Left renal pelvis (tissue), 4 donors: ENCODE data around the gene PAQR7. TPM values are rescaled to one million over a fixed set of nuclear protein-coding genes. Genes with fewer than 3 reads are reported as not detected.

Experiments used
- DNase-seq, 4 donors: peaks; one replicate each; pipeline ENCODE4 v3.0.0-alpha.2; 2013; ENCODE audit warnings: low read depth in 4 of 4, low spot score in 3 of 4
- polyA plus RNA-seq, 4 donors: library from polyadenylated mRNA; unstranded; fragments of 120-200 nt; gene quantifications; one replicate each; pipeline ENCODE4 v1.2.1, GENCODE V29; 2013; ENCODE audit not compliant: insufficient read length in 4 of 4

Gene PAQR7
- polyA plus RNA-seq, 4 donors, result 13.4 to 36.2 (median 28.7) TPM

GRCh38 chr1:25875856-25876692 is 566 bp upstream of the PAQR7 start:
- no peak for DNase-seq

DNA sequence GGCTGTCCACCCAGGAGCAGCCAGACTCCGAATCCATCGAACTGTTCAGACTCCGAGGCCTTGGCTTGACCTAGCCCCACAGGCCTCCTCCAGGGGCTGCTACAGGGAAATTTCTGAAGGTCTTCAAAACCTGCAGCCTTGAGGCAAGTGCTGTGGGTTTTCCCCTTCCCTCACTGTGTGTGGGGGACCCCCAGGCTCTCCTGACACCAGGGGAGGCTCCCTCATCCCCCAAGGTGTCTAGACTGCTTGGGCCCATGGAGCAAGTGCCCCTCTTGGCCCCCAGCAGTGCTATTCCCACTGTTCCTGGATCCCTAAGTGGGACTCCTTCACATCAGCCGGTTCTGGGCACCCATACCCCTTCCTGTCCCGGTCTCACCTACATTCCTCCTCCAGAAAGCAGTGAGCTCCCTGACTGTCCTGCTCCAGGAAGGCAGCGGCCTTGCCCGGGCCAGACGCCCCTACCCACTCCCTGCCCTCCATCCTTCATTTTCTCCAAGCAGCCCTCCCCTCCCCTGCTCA is 814 bp downstream of the PAQR7 start:
- DNase-seq, result no peak

GRCh38 chr1:25874209-25874608 is 1.3 kb downstream of the PAQR7 start:
- no peak for DNase-seq

DNA sequence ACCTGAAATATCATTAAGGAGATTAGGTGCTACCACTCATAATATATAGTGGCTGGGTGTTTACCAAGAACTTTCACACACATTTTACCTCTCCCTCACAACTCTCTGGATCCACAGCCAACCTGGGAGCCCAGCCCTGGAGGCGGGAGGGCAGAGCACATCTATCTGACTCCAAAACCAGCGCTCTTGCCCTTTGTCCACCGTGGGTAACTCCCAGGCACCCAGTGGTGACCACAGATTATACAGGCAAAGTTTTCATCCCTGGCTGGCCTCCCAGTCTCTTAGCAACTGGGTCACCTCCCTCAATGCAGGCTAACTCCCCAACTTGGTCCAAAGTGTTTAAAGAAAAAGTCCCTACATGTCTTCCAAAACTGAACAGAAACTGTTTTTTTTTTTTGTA is 2.4 kb downstream of the PAQR7 start:
- no peak for DNase-seq

- DNase-seq, result no peak
These were observed 2.8 kb downstream of the PAQR7 start for GRCh38 chr1:25872713-25873112.

DNA sequence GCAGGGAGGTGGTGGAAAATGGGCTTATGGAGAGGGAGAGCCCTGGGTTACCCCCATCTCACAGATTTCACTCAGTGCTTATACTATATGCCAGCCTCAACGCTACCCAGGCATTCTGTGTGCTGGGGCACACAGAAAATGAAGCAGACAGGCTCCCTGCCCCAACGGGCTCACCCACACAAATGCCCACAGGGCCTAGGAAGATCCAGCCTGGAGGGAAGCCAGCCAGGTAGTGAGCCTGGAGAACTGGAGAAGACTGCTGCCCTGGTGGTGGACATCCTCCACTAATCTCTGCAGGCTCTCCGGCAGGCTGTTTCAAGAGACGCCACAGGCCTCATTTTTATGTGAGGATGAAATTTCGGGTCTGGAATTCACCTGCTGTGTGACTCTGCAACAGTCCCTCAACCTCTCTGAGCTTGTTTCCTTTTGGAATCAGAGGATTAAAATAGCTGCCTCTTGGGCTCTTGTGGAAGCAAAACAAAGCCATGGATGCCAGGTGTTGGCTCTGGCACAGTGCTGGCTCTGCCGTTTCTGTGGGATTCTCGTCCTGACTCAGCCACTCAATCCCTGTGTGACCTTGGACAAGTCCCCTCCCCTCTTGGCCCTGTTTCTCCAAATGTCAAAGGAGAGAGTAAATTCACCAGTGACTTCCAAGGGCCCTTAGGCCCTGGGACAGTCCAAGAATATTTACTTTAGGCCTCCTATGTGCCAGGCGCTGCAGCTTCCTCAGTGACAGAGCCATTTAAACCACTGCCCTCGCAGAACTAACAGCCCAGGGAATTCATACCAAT is 3.6 kb downstream of the PAQR7 start:
- DNase-seq, result no peak

DNA sequence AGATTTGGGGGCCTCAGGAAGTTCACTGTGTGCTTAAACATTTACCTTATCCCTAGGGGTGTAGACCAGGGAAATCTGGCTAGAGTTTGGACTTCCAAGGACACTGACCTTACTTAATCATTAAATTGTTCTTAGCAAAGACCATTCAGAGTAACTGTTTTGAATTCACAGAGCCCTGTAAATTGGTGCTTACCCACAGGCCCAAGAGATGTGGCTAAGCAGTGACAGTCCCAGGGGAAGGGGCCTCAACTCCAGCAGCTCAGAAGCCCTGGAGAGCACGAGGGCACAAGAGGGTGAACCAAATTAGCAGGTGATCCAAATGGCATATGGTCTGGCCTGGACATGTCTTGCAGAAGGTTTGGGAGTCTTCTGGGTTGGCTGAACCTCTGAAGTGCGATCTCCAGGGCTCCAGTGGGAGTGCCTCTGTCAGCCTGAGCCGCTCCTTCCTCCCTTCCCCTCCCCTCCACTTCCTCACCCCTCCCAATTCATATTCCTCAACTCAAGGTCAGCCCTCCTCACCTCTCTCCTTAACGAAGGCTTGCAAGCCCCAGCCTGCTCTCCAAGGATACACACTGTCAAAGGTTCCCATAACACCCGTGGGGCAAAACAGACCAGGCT is 4.3 kb downstream of the PAQR7 start:
- DNase-seq, result no peak

DNA sequence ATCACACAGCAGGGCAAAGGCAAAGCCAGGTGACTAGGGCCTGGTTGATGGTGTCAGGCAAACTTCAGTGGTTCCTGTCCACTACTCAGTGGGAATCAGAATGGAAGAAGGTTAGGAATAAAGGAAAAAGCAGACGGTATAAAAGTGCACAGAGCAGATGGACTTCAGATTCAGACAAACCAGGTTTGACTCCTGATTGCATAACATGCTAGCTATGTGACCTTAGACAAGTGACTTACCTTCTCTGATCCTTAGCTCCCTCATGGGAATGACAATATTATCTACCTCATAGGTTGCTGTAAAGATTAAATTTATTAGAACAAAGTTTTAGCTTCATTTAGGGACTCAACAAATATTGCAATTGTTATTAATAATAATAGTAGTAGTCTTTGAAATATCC is 4.9 kb downstream of the PAQR7 start:
- DNase-seq, result no peak

- no peak for DNase-seq
These were observed 5.5 kb downstream of the PAQR7 start for GRCh38 chr1:25869909-25870606.

DNA sequence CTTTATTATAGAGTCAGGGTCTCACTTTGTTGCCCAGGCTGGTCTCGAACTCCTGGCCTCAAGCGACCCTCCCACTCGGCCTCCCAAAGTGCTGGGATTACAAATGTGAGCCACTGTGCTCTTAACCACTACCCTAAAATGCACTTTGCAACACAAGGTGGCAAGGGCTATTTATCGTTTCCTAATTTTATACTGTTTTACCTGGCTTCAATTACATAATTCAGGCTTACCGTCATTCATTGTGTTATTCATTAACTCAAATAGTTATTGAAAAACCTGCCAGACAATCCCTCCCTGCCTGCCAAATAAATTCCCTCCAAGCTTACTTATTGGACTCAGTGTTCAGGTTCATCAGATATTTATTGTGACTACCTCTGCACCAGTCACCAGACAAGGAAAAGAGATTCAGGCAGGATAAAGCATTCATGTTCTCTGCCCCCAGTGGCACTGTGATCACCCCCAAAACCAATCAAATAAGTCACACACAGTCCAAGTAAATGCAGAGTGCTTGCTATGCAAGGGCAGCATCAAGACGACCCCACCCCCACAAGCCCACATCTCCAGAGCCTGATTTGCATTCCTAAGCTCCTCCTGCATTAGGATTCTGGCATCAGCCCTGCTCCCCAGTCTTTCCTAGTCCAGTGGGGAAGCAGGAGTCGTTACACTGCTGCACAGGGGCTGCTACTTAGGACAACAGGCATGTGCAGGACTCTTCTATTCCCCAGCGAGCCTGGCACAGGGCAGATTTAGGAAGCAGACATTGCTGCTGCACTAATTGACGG is 8.1 kb downstream of the PAQR7 start:
- peak in 2 of 4 donors; percentile 54 to 72 for DNase-seq

GRCh38 chr1:25866288-25866687 is 9.2 kb downstream of the PAQR7 start:
- no peak for DNase-seq

DNA sequence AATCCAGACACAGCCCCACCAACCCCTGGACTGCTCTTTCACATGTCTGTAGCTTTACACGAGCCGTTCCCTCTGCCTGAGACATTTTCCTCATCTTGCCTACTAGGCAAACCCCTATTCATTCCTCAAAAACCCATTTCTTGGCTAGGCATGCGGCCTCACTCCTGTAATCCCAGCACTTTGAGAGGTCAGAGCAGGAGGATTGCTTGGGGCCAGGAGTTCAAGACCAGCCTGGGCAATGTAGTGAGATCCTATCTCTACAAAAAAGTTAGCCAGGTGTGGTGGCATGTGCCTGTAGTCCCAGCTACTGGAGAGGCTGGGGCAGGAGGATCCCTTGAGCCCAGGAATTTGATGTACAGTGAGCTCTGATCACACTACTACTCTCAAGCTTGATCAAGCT is 11.1 kb downstream of the PAQR7 start:
- DNase-seq, result no peak

DNA sequence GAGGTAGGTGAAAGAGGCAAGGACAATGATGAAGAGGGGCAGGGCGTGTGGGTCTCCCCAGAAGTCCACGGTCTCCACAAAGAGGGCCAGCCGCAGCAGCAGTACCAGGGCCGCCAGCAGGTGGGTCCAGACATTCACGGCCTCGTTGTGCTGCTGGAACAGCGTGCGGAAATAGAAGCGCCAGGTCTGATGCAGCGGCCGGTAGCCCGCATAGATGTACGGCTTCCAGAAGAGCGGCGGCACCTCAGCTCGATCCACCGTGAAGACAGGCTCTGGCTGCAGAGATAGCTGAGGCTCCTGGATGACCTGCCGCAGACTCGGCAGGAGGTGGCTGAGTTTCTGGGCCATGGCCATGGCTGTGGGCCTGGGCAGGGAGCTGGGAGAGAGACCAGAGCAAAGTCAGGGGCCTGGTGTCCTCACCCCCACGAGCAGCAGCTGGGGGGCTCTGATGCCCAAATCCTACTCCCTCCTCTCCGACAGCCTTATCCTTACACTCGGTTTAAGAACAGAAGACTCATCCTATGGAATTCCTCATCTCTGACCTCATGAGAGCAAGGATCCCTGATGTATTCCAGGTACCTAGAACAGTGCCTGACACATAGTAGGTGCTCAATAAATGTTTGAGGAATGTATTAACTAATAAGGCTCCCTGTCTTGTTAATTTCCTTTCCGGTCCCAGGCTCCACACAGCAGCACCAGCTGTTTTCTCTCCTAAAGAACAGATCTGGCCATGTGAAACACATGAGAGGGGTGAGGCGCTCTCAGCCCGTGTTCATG is 11.8 kb downstream of the PAQR7 start:
- DNase-seq, result no peak

- DNase-seq, result no peak
These were observed 12.6 kb downstream of the PAQR7 start for GRCh38 chr1:25862785-25863485.

DNA sequence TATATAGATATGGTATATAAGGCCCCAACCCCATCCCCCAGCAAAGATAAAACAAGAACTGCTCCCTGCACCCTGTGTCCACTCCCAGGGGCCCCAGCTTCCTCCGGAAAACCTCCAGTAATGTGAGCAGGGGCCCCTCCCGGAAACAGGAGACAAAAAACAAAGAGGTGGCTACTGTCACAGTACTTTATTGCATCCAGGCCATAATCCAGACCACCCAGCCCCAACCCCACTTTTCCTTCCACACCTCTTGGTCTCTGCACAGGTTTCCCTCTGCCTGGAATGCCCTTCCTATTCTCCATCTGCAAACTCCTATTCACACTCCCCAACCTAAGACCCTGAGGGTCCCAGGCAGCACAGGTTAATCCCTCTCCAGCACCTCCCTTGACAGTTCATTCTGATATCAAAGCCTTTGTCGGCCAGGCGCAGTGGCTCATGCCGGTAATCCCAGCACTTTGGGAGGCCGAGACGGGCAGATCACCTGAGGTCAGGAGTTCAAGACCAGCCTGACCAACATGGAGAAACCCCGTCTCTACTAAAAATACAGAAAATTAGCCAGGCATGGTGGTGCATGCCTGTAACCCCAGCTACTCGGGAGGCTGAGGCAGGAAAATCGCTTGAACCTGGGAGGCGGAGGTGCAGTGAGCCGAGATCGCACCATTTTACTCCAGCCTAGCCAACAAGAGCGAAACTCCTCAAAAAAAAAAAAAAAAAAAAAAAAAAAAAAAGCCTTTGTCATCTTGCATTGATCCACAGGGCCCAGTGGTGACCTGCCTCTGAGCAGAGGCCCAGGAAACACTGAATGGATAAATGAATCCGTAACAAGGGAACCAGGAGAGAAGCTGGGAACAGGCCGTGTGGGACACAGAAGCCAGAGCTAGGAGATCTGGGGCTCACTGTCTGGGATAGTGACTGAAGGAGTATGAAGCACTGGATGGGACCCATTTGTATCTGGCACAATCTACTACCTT is 13.9 kb downstream of the PAQR7 start:
- no peak for DNase-seq

DNA sequence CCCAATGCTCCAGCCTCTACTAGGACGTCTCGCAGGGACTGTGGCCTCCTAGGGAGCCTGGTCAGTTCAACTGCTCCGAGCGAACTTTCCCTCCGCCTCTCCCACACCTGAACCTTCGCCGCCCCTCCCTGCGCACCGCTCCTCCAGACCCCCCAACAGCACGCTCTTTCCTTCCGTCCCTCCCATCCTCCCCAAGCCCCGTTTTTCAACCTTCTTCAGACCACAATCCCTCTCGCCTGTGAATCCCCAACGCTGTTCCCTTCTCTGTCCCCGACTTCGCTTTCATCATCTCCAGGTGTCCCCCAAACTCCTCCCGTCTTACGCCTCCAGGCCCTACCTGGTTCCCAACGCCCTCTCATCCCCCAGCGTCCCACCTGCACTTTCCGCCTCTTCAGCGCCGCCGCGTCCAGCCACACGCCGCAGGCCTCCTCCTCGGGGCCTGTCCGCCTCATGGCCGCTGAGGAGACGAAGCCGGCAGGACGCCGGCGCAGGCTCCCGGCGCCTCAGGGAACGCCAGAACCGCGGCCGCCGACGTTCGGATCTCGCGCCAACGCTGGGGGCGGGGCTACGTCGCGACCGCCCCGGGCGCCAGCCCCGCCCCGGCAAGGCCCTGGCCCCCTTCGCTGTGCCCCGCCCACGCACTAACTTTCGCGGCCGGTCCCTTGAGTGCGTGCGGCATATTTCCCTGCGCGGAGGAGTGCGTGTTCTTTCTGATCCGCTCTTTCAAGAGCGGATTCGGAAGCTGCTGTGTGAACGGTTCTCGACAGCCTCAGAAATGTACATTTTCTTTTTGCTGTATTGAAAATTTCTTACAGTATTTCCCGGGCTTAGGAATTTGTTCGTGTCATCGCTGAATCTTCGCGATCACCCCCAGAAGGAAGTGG is 16.4 kb downstream of the PAQR7 start, which contains the start of gene AUNIP:
Gene AUNIP (minus strand): TSS at position 552 of the 884 bp plus-strand sequence. CDS start 100 bp downstream, at position 452.
- peak; percentile 53 to 75 (median 69) for DNase-seq
